Measurements from ENCODE around the gene RRAS.

DNA sequence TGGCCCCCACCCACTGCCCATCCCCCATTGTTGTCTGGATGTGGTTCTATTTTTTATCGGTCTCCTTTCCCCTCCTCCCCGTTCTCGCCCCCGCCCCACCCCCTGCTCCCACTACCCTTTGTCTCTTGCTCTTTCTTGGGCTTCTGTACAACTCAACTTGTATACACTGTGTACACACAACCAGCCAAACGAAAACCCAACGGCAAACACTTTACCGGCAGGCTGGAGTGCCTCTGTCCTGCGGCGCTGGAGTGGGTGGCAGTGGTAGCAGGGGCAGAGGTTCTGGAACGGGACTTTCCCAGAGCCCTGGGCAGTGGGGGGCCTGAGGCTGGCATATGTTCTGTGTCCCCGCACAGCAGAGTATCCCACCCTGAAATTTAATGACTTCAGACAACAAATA, 13.7 kb downstream of the RRAS start:
- TF ChIP-seq POLR2A (IDR thresholded peaks at IDR 0.05): no peak
- TF ChIP-seq, protein P1, sequence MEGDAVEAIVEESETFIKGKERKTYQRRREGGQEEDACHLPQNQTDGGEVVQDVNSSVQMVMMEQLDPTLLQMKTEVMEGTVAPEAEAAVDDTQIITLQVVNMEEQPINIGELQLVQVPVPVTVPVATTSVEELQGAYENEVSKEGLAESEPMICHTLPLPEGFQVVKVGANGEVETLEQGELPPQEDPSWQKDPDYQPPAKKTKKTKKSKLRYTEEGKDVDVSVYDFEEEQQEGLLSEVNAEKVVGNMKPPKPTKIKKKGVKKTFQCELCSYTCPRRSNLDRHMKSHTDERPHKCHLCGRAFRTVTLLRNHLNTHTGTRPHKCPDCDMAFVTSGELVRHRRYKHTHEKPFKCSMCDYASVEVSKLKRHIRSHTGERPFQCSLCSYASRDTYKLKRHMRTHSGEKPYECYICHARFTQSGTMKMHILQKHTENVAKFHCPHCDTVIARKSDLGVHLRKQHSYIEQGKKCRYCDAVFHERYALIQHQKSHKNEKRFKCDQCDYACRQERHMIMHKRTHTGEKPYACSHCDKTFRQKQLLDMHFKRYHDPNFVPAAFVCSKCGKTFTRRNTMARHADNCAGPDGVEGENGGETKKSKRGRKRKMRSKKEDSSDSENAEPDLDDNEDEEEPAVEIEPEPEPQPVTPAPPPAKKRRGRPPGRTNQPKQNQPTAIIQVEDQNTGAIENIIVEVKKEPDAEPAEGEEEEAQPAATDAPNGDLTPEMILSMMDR (IDR thresholded peaks at IDR 0.05): no peak

All from ovary (tissue), 3 donors.